ENCODE data around the gene HIVEP1.

GRCh38 chr6:12173181-12173580 is 161.1 kb downstream of the HIVEP1 start:
- TF ChIP-seq CTCF (IDR thresholded peaks at IDR 0.05) (no peak), POLR2A (IDR thresholded peaks at IDR 0.05) (no peak)
